ENCODE data around the gene C1orf159.

- no peak for TF ChIP-seq CTCF (IDR thresholded peaks at IDR 0.05)
- no peak for TF ChIP-seq POLR2A (IDR thresholded peaks at IDR 0.05)
Measured at GRCh38 chr1:1124508-1124785, 8.6 kb upstream of the C1orf159 start.

Data from testis (tissue), 2 donors.